AG04449 (cell line): ENCODE measurements around the gene KCNA2.
A peak's percentile ranks its signal among the peaks of the same experiment; 100 is the strongest.

ENCODE experiments used
- CTCF ChIA-PET: fragments of 350-600 bp; formaldehyde crosslinking; extraction: SDS; loops from one replicate; lab custom pipeline; 2021; ENCODE audit warnings: antibody characterized with exemption; lab: Yijun Ruan, JAX
- POLR2A ChIA-PET: fragments of 400-600, 350-600 bp; formaldehyde crosslinking; extraction: SDS; loops from one replicate; lab custom pipeline; 2020; ENCODE audit warnings: antibody characterized with exemption, inconsistent platforms; lab: Yijun Ruan, JAX
- DNase-seq: peaks from one replicate; pipeline ENCODE4 v3.0.0-alpha.2; 2010; ENCODE audit warnings: low read depth, low spot score
- H3K4me3 ChIP-seq: 2 replicates; pipeline ENCODE4 v1.5.1; 2011; ENCODE audit warnings: low read depth, mild to moderate bottlenecking, control low read depth, low read length
- TF ChIP-seq, protein P1 (sequence below): IDR thresholded peaks from one replicate; pipeline ENCODE4 v1.5.1; 2011; ENCODE audit warnings: mild to moderate bottlenecking, moderate library complexity, low read length, control low read depth, inconsistent platforms; ENCODE audit not compliant: insufficient read depth; ENCODE audit errors: missing control alignments

KCNA2 gene

DNA sequence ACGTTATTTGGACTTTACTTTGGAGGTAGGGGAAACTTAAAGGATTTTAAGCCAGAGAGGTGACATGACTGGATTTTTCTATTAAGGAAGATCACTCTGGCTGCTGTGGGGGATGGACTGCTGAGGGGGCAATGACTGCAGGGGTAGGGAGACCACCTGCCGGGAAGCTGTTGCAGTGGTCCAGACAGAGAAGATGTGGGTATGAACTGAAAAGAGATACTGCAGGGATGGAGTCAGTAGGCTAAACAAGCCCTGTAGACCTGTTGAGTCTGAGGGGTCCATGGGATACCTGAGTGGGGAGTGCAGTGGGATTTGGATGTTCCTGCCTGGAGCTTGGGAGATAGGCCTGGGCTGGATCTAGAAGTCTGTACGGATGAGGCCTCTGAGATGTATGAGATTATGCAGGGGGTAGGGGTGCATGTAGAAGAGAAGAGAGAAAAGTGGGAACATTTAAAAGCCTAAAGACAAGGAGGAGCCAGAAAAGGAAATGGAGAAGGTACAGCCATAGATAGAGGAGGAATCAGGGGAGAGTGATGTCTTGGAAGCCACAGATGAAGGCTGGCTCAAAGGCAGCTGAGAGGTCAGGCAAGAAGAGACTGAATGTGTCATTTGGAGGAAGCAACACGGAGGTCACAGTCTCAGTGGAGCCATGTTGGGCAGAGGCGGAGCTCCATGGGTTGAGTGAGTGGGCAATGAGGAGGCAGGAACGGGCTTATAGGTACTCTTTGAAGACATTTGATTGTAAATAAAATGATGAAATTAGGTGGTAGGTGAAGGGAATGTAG lies 25.9 kb upstream of the KCNA2 start:
- TF ChIP-seq, protein P1, sequence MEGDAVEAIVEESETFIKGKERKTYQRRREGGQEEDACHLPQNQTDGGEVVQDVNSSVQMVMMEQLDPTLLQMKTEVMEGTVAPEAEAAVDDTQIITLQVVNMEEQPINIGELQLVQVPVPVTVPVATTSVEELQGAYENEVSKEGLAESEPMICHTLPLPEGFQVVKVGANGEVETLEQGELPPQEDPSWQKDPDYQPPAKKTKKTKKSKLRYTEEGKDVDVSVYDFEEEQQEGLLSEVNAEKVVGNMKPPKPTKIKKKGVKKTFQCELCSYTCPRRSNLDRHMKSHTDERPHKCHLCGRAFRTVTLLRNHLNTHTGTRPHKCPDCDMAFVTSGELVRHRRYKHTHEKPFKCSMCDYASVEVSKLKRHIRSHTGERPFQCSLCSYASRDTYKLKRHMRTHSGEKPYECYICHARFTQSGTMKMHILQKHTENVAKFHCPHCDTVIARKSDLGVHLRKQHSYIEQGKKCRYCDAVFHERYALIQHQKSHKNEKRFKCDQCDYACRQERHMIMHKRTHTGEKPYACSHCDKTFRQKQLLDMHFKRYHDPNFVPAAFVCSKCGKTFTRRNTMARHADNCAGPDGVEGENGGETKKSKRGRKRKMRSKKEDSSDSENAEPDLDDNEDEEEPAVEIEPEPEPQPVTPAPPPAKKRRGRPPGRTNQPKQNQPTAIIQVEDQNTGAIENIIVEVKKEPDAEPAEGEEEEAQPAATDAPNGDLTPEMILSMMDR = no peak
- CTCF ChIA-PET = interaction anchor here (1.0 to 5.1 kb wide), 3 partner anchors 13 to 151 kb away, joined by 4 to 41 read pairs (median 11); no protein-coding TSS in a partner anchor
- no peak for DNase-seq
- POLR2A ChIA-PET = no interaction called here
- no peak overlapping the region for H3K4me3 ChIP-seq

DNA sequence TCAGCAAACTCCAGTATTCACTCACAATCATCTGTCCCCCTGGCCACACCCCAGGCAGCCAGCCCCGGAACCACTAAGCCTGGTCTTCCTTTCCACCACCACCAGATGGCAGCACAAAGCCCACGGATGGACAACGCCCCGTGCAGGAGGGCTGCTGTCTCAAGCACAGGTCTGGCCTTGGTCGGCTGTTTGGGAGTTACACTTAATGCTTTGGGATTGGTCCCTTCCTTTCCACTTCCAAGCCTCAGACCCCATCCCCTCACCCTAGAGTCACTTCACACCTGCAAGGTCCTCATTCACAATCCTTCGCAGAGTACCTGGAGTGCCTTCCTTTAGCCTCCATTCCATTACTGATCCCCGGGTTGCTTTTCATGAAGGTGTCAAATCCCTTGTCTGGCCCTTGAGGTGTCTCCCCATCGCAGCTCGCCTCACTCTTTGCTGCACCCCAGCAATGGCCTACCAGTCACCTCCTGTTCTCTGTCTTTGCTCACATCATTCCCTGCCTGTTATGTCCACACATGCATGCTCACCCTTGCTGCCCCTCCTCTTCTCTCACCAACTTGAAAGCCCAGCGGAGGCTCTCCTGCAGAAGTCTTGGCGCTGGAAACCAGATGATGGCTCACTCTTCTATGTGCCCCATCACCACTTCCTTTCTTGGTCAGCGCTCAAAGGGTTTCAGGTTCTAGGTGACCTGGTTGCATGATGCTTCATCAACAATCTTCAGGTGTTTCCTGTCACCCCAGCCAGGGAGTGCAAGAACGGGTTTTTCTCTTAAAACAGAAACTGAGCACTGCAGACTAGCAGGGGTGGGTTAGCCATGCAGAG lies 24.9 kb upstream of the KCNA2 start:
- no peak for DNase-seq
- TF ChIP-seq, protein P1 = peak; percentile 83
- ChIA-PET CTCF (interaction anchor here (1.0 to 5.1 kb wide), 7 partner anchors 11 to 152 kb away, joined by 3 to 41 read pairs (median 4); no protein-coding TSS in a partner anchor), POLR2A (no interaction called here)
- H3K4me3 ChIP-seq = no peak overlapping the region

DNA sequence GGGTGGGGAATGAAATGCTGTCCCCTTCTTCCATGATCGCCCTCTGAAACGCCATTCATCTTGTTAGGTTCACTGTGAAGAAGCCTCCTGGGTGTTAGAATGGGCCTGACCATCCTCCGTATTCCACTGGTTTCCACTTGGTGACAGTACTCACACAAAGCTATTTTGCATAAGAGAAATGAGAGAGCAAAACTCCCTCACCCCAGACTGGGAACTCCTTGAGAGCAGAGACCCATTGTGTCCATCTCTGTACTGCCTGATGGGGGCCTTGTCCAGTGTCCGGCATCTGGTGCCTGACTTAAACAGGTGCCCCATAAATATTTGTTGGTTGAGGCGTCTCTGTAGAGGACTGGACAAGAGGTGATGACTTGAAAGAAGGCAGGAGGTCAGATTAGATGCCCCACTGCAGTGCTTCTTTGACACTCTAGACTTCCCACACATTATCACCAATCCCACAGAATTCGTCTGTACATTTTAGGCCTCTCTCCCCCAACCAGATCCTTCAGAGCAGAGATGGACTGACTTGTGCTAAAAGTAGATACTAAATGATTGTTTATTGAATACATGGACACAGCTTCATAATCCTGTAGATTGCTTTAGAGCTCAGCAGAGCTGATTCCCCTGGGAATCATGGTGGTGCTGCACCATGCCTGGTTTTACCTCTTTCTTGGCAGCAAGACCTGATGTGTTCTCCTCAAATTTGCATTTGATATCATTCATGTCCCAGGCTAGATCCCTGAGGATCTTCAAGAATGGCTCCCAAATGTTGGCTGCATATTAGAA lies 22.4 kb upstream of the KCNA2 start:
- POLR2A ChIA-PET = no interaction called here
- no peak for DNase-seq
- no peak overlapping the region for H3K4me3 ChIP-seq
- CTCF ChIA-PET = interaction anchor here (1.1 to 5.1 kb wide), 4 partner anchors 9 to 137 kb away, joined by 5 to 41 read pairs (median 8); no protein-coding TSS in a partner anchor
- TF ChIP-seq, protein P1 = no peak

DNA sequence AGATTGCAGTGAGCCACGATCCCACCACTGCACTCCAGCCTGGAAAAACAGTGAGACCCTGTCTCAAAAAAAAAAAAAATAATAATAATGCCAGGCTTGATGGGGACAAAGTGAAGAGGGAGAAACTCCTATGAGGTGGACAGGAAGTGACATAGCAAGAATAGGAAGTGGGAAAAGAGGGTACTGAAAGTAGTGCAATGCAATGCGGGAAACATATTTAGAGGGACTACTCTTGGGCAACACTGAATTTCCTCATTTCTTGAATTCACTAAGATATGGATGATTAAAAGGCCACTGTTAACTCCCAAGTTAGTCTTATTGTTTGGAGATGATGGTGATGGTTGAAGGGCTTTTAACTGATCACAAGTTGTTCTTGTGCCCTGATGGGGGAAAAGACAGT lies 21.6 kb upstream of the KCNA2 start:
- POLR2A ChIA-PET = no interaction called here
- TF ChIP-seq, protein P1 = no peak
- CTCF ChIA-PET = interaction anchor here (2.1 to 5.1 kb wide), 2 partner anchors 138 to 155 kb away, joined by 8 to 41 read pairs; no protein-coding TSS in a partner anchor
- DNase-seq = no peak
- H3K4me3 ChIP-seq = no peak overlapping the region

DNA sequence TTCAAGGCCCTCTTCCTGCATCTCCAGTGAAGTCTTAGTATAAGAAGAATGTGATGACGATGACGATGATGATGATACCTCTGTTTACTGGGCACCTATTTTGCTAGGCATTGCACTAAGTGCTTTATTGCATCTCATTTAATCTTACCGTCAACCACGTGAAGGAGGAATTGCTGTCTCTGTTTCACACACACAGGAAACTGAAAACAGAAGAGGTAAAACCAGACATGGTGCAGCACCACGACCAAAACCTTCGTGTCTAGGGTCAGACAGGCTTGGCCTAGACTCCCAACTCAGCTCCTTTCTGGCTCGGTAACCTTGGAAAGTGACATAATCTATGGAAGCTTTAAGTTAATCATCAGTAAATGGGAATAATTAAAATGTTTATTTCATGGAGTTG lies 20.7 kb upstream of the KCNA2 start:
- no peak for DNase-seq
- TF ChIP-seq, protein P1 = no peak
- ChIA-PET POLR2A (no interaction called here), CTCF (interaction anchor here (1.0 to 2.1 kb wide), 2 partner anchors 138 to 156 kb away, joined by 3 to 8 read pairs; no protein-coding TSS in a partner anchor)
- no peak overlapping the region for H3K4me3 ChIP-seq
